Measurements from ENCODE around the gene BCL2A1.
"Not testable (repeated sequence)": the region's sequence is repeated elsewhere in the genome, so short reads cannot be mapped to it uniquely, and the experiment has no call there.

The BCL2A1 gene

GRCh38 chr15:79956354-79956939 is 14.5 kb downstream of the BCL2A1 start:
- DNase-seq: no peak

- no peak for DNase-seq
These were observed 16.3 kb downstream of the BCL2A1 start for GRCh38 chr15:79954661-79955060.

GRCh38 chr15:79953951-79954444 is 17.0 kb downstream of the BCL2A1 start:
- DNase-seq: no peak

- DNase-seq: no peak
These were observed 18.7 kb downstream of the BCL2A1 start for GRCh38 chr15:79952329-79952728.

- no peak for DNase-seq
These were observed 20.7 kb downstream of the BCL2A1 start for GRCh38 chr15:79950247-79950646.

- no peak for DNase-seq
These were observed 22.2 kb downstream of the BCL2A1 start for GRCh38 chr15:79948761-79949160.

GRCh38 chr15:79948095-79948695 is 22.8 kb downstream of the BCL2A1 start:
- no peak for DNase-seq

- no peak for DNase-seq
These were observed 24.0 kb downstream of the BCL2A1 start for GRCh38 chr15:79947009-79947408.

GRCh38 chr15:79944622-79945021 is 26.4 kb downstream of the BCL2A1 start:
- DNase-seq: no peak

- no peak for DNase-seq
These were observed 27.2 kb downstream of the BCL2A1 start for GRCh38 chr15:79943820-79944219.

GRCh38 chr15:79942741-79943481 is 28.1 kb downstream of the BCL2A1 start:
- DNase-seq: no peak

GRCh38 chr15:79939399-79939798 is 31.6 kb downstream of the BCL2A1 start:
- DNase-seq: no peak

GRCh38 chr15:79938143-79938542 is 32.9 kb downstream of the BCL2A1 start:
- no peak for DNase-seq

- DNase-seq: not testable (repeated sequence)
These were observed 35.3 kb downstream of the BCL2A1 start for GRCh38 chr15:79935556-79936201.

- no peak for DNase-seq
These were observed 37.8 kb downstream of the BCL2A1 start for GRCh38 chr15:79933231-79933630.

- no peak for DNase-seq
These were observed 38.5 kb downstream of the BCL2A1 start for GRCh38 chr15:79932447-79932846.

- DNase-seq: no peak
These were observed 40.5 kb downstream of the BCL2A1 start for GRCh38 chr15:79930516-79930915.

GRCh38 chr15:79929412-79929811 is 41.6 kb downstream of the BCL2A1 start:
- DNase-seq: no peak

GRCh38 chr15:79926116-79926515 is 44.9 kb downstream of the BCL2A1 start:
- not testable (repeated sequence) for DNase-seq

GRCh38 chr15:79924379-79924778 is 46.6 kb downstream of the BCL2A1 start:
- DNase-seq: no peak

GRCh38 chr15:79923515-79924169 is 47.4 kb downstream of the BCL2A1 start:
- peak; percentile 98 for DNase-seq

GRCh38 chr15:79923079-79923514 is 47.9 kb downstream of the BCL2A1 start:
- peak; percentile 80 for DNase-seq

- DNase-seq: no peak
These were observed 48.4 kb downstream of the BCL2A1 start for GRCh38 chr15:79922512-79923078.

Measured in NK-92 treated with Interleukin-12 subunit alpha and Interleukin-12 subunit beta, amount 100 ng/mL, for 24 hours (cell line).